NOMO-1 (cell line): ENCODE results near the gene INTS1.

Experiments used
- DNase-seq, 2 experiments: peaks; one replicate each; lab custom pipeline; 2025; ENCODE audit not compliant: unreplicated experiment in 2 of 2; lab: John Stamatoyannopoulos, UW

The INTS1 gene

DNA sequence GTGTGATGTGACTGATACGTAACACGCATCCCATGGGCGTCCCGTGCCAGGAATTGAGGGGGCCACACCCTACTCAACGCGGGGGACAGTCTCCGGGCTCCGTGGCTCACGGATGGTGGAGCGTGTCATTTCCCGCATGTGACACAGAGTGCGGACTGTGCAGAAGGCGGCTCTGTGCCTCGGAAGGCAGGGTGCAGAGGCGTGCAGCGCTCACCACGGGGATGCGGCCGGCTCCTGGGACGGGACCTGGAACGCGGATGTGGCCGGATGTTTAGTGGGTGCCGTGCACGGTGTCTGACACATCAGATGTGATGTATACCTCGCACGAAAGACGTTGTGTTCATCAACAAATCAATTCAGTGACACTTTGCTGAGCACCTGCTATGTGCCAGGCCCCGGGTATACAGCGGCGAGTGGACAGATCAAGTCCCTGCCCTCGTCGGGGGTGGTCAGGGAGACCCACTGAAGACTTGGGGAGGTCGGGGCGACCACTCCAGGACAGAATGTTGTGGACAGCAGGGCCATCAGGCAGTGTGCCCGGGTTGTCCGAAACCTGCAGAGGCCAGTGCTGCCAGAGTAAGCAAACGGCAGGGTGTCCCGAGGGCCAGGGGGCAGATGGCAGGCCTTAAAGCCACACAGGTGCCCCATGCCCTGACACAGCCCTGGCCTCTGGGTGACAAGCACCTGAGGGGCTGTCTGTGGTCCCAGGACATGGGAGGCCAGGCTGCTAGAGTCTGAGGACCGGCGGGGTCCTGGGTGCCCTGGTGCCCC is 83.0 kb downstream of the INTS1 start:
- no peak for DNase-seq
